Keratinocyte (primary cell): Measurements from ENCODE around the gene ZNF653. TPM values are rescaled to one million over a fixed set of nuclear protein-coding genes. Genes with fewer than 3 reads are reported as not detected.
A peak's percentile ranks its signal among the peaks of the same experiment; 100 is the strongest.

Source experiments
- DNase-seq: peaks from one replicate; pipeline ENCODE4 v3.0.0-alpha.2; 2011; ENCODE audit warnings: low read depth, missing footprints, low spot score
- FAIRE-seq: peaks from 2 replicates; lab custom pipeline; 2011; peaks lifted over from hg19 to GRCh38; lab: Jason Lieb, UNC
- H2AFZ ChIP-seq: 2 replicates; pipeline ENCODE4 v1.6.0; 2012; ENCODE audit warnings: low read length, control low read depth, inconsistent platforms; ENCODE audit not compliant: control insufficient read depth
- H3K27ac ChIP-seq: 2 replicates; pipeline ENCODE4 v1.5.1; 2011; ENCODE audit warnings: low read length; ENCODE audit not compliant: control insufficient read depth, insufficient read depth
- H3K27me3 ChIP-seq: 3 replicates; pipeline ENCODE4 v1.6.0; 2011; ENCODE audit warnings: low read length; ENCODE audit not compliant: control insufficient read depth, insufficient read depth; ENCODE audit errors: extremely low read depth
- H3K36me3 ChIP-seq, 2 experiments: 2 replicates in 1 of 2; 3 replicates in 1 of 2; pipeline ENCODE4 v1.5.1; 2011; ENCODE audit warnings: low read length in 2 of 2, mild to moderate bottlenecking in 1 of 2; ENCODE audit not compliant: control insufficient read depth in 2 of 2, insufficient read depth in 2 of 2; ENCODE audit errors: extremely low read depth in 1 of 2
- H3K4me1 ChIP-seq: 3 replicates; pipeline ENCODE4 v1.5.1; 2011; ENCODE audit warnings: low read length; ENCODE audit not compliant: control insufficient read depth, insufficient read depth; ENCODE audit errors: extremely low read depth
- H3K4me2 ChIP-seq: 3 replicates; pipeline ENCODE4 v1.6.0; 2011; ENCODE audit warnings: low read depth, low read length; ENCODE audit not compliant: control insufficient read depth, insufficient read depth; ENCODE audit errors: extremely low read depth
- H3K4me3 ChIP-seq, 3 experiments: fragments of 200-600 bp in 1 of 3; sonication (generic) in 1 of 3; 2 replicates in 2 of 3; 3 replicates in 1 of 3; pipeline ENCODE4 v1.5.1; 2011 to 2016; ENCODE audit warnings: low read length in 3 of 3, mild to moderate bottlenecking in 3 of 3, control low read depth in 2 of 3, inconsistent platforms in 1 of 3, low read depth in 1 of 3, mixed read lengths in 1 of 3, mixed run types in 1 of 3, moderate library complexity in 1 of 3; ENCODE audit not compliant: control insufficient read depth in 2 of 3, insufficient read depth in 2 of 3; ENCODE audit errors: extremely low read depth in 1 of 3
- H3K79me2 ChIP-seq: 2 replicates; pipeline ENCODE4 v1.6.0; 2012; ENCODE audit warnings: low read length; ENCODE audit not compliant: control insufficient read depth, insufficient read depth
- H3K9ac ChIP-seq: 3 replicates; pipeline ENCODE4 v1.6.0; 2011; ENCODE audit warnings: low read length; ENCODE audit not compliant: control insufficient read depth, insufficient read depth; ENCODE audit errors: extremely low read depth
- H3K9me1 ChIP-seq: 3 replicates; pipeline ENCODE4 v1.6.0; 2011; ENCODE audit warnings: low read length; ENCODE audit not compliant: control insufficient read depth, insufficient read depth; ENCODE audit errors: extremely low read depth
- H3K9me3 ChIP-seq: 2 replicates; pipeline ENCODE4 v1.5.1; 2012; ENCODE audit warnings: low read depth, low read length; ENCODE audit not compliant: control insufficient read depth
- H4K20me1 ChIP-seq: 3 replicates; pipeline ENCODE4 v1.6.0; 2011; ENCODE audit warnings: low read length; ENCODE audit not compliant: control insufficient read depth, insufficient read depth; ENCODE audit errors: extremely low read depth
- EZH2 ChIP-seq: IDR thresholded peaks from one replicate; pipeline ENCODE4 v1.6.1; 2012; ENCODE audit warnings: inconsistent platforms, mild to moderate bottlenecking, low read length, moderate library complexity
- dilution Hi-C: fragments of 300-500 bp; cut with MboI; formaldehyde crosslinking; loops from one replicate; pipeline ENCODE4 v1.7.0; 2020; ENCODE audit warnings: low sequenced_read_pairs; ENCODE audit not compliant: extremely low pct_ligation_motif_present
- polyA plus RNA-seq, 5 experiments: library from polyadenylated mRNA; depleted of rRNA in 3 of 5; stranded (reverse) in 3 of 5; stranded (forward) in 1 of 5; unstranded in 1 of 5; fragments of >200 nt; gene quantifications; 1 replicate in 1 of 5; 2 replicates in 3 of 5; 3 replicates in 1 of 5; pipeline versions ENCODE4 v1.2.1 to v1.2.3, GENCODE V29; 2011 to 2012; ENCODE audit warnings: missing spikeins in 2 of 5, low read depth in 1 of 5, low replicate concordance in 1 of 5
- TF ChIP-seq, protein P1 (sequence below), 3 experiments: IDR thresholded peaks in 1 of 3; conservative IDR thresholded peaks in 1 of 3; optimal IDR thresholded peaks in 1 of 3; 2 replicates in 2 of 3; 3 replicates in 1 of 3; pipeline versions ENCODE3 to v1.5.1; 2011; ENCODE audit warnings: low read length in 3 of 3, mild to moderate bottlenecking in 3 of 3, moderate library complexity in 2 of 3, control low read depth in 1 of 3, inconsistent platforms in 1 of 3; ENCODE audit not compliant: insufficient read depth in 2 of 3; ENCODE audit errors: extremely low read depth in 1 of 3

The ZNF653 gene
- polyA plus RNA-seq, 1 donor (not counting 4 experiments of a cell fraction or from before 2014, with no cell fraction given) = 3.8 TPM

DNA sequence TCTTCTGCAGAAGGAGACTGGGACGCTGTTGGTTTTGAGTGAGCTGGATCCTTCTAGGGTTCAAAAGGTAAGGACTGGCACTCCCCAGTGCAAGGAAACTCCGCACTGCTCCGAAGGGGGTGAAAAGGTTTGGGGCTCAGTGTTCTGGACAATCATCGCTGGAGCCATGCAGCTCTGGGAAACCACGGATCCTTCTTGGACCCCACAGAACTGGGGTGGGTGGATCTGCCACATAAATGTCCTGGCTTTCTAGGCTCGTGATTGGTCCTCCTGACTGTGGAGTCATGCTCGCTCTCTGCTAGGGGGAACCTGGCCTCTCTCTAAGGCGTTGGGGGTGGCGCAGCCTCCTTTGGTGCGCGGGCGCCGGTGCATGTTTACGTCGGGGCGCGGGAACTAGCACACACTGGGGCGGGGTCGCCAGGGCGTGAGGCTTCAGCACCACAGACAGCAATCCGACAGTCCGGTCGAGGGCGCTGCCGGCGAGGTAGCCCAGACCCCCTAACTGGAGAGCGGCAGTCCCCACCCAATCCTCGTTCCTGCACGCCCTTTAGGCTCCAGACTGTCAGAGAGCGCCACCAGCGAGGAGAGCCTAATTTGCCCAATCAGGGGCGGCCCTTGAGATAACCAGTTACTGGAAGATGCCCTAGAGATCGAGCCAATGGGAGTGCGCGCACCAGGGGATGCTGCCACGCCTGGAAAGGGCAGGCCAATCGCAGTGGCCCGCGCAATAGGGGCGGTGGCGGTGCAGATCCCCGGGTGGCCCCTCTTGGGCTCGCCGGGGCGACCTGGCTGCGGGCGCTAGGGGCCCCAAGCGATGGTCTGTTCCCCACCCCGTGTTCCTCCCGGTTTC lies 23.9 kb downstream of the ZNF653 start:
- Histone ChIP-seq H3K4me1 (peaks cover 2% of the 10 kb centered on the region), H4K20me1 (peaks cover 2% of the 10 kb centered on the region), H3K79me2 (no peaks in the 10 kb centered on the region), H3K27ac (no peak overlapping the region), H3K9me3 (no peaks in the 10 kb centered on the region), H3K9ac (no peak overlapping the region), H3K4me3 (peak overlapping the region; percentile 33 to 40 (median 34)), H3K36me3 (no peaks in the 10 kb centered on the region), H3K4me2 (no peak overlapping the region), H3K9me1 (no peaks in the 10 kb centered on the region), H2AFZ (no peak overlapping the region), H3K27me3 (peaks cover 41% of the 10 kb centered on the region)
- FAIRE-seq (no peak), DNase-seq (peak; percentile 48)
- dilution Hi-C loops = no loop called here
- TF ChIP-seq EZH2 = peak; percentile 96
- TF ChIP-seq, protein P1, sequence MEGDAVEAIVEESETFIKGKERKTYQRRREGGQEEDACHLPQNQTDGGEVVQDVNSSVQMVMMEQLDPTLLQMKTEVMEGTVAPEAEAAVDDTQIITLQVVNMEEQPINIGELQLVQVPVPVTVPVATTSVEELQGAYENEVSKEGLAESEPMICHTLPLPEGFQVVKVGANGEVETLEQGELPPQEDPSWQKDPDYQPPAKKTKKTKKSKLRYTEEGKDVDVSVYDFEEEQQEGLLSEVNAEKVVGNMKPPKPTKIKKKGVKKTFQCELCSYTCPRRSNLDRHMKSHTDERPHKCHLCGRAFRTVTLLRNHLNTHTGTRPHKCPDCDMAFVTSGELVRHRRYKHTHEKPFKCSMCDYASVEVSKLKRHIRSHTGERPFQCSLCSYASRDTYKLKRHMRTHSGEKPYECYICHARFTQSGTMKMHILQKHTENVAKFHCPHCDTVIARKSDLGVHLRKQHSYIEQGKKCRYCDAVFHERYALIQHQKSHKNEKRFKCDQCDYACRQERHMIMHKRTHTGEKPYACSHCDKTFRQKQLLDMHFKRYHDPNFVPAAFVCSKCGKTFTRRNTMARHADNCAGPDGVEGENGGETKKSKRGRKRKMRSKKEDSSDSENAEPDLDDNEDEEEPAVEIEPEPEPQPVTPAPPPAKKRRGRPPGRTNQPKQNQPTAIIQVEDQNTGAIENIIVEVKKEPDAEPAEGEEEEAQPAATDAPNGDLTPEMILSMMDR (optimal IDR thresholded peaks at IDR 0.05 in 1 of 3, IDR thresholded peaks at IDR 0.05 in 1 of 3, conservative IDR thresholded peaks at IDR 0.05 in 1 of 3; ENCODE audit: extremely low read depth in 1 of 3, insufficient read depth in 2 of 3, low read length in 3 of 3) = no peak

DNA sequence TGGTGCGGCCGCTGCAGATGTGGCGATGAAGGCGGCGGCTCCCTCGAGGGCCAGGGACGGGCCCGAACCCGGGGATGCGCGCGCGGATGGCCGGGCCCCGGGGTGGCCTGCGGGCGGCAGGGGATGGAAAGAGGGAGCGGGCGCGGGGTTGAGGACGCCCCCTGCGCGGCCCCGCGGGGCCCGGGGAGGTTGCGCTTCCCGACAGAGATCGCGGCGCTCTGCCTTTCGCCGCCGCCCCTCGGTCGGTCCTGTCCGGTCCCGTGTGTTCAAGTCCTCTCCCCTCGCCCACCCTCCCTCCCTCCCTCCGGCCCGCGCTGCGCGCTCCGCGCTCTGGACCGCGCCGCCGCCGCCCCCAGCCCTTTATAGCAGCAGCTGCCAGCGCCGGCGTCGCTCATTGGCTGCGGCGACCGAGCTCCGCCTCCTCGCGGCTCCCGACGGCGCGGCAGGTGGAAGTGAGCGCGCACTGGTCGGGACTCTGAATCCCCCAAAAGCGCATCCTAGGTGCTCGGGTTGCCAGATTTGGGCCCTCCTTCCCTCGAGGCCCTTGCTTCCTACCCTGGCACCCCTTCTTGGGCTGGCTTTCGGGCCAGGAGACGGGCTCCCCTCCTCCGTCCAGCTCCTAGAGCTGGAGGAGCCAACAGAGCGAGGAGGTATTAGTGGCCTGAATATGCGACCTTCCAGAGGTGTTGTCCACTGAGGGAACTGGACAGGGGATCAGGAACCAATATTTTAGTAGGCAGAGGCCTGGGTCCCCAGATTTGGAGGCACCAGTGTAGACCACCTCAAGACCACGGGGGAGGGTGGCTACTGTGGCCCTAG lies 24.7 kb downstream of the ZNF653 start, which contains the start of gene ELAVL3:
ELAVL3 (minus strand) TSS at position 332 of the 819 bp plus-strand sequence. CDS start 438 bp downstream, outside the sequence.
- Histone ChIP-seq H3K79me2 (no peaks in the 10 kb centered on the region), H3K4me3 (peak within 1 kb of the TSS in 1 of 3 experiments; percentile 34), H2AFZ (no peak within 1 kb of the TSS), H3K4me1 (peaks cover 2% of the 10 kb centered on the region), H3K4me2 (no peak within 1 kb of the TSS), H3K27me3 (peaks cover 41% of the 10 kb centered on the region), H3K27ac (no peak within 1 kb of the TSS), H3K9me1 (no peaks in the 10 kb centered on the region), H3K36me3 (no peaks in the 10 kb centered on the region), H4K20me1 (peaks cover 2% of the 10 kb centered on the region), H3K9me3 (no peaks in the 10 kb centered on the region), H3K9ac (no peak within 1 kb of the TSS)
- FAIRE-seq (no peak), DNase-seq (no peak)
- dilution Hi-C loops = no loop called here
- no peak for TF ChIP-seq EZH2
